ENCODE data around the gene SLC35G2. TPM values are rescaled to one million over a fixed set of nuclear protein-coding genes. Genes with fewer than 3 reads are reported as not detected.
"Not testable (repeated sequence)": the region's sequence is repeated elsewhere in the genome, so short reads cannot be mapped to it uniquely, and the experiment has no call there.

Gene SLC35G2
- total RNA-seq, 2 donors from 2014 or later = 7.3 to 7.8 TPM

DNA sequence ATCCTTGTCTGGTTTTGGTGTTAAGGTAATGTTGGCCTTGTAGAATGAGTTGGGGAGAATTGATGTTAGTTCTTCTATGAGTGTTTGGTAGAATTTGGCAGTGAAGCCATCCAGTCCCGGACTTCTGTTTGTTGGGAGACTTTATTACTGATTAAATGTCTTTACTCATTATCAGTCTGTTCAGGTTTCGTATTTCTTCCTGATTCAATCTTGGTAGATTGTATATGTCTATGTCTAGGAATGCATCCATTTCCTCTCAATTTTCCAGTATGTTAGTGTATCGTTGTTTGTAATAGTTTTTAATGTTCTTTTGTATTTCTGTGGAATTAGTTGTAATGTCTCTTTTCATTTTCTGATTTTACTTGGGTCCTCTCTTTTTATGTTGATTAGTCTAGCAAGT, 82.5 kb downstream of the SLC35G2 start:
- no peak for ATAC-seq
- 68 to 69% methylated on average over 3 of the region's 3 CpGs for WGBS, 2 donors
- Histone ChIP-seq H3K4me1 (peaks cover 15% of the 10 kb centered on the region), H3K27me3 (no peaks in the 10 kb centered on the region), H3K4me3 (no peak overlapping the region), H3K36me3 (replicated peaks in 1 of 2; ENCODE audit: insufficient read depth in 1 of 2, low read depth in 2 of 2) (no peaks in the 10 kb centered on the region), H3K27ac (no peak overlapping the region), H3K9me3 (peaks cover 0 to 9% (median 0%) of the 10 kb centered on the region in 3 donors)
- intact Hi-C loops (cut with DNase I) = no loop called here
- no peak for TF ChIP-seq POLR2A (IDR thresholded peaks at IDR 0.05)
- no peak for TF ChIP-seq CTCF (IDR thresholded peaks at IDR 0.05)
- DNase-seq = no peak

DNA sequence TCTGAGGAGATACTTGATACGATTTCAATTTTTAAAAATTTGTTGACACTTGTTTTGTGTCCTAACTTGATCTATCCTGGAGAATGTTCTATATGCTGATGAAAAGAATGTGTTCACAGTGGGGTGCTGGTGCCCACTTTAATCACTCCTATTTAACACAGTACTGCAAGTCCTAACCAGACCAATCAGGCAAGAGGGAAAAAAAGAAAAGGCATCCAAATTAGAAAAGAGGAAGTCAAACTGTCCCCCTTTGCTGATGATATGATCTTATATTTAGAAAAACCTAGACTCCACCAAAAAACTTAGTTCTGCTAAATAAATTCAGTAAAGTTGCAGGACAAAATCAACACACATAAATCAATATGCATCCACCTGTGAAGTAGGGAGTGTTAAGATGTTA, 83.6 kb downstream of the SLC35G2 start:
- H3K27ac ChIP-seq; H3K4me3 ChIP-seq; DNase-seq; H3K9me3 ChIP-seq; H3K36me3 ChIP-seq (replicated peaks in 1 of 2; ENCODE audit: insufficient read depth in 1 of 2, low read depth in 2 of 2); ATAC-seq; H3K27me3 ChIP-seq; intact Hi-C loops (cut with DNase I): not testable (repeated sequence)
- WGBS, 2 donors = 48 to 79% methylated on average over 1 of the region's 1 CpG
- peaks cover 14% of the 10 kb centered on the region for H3K4me1 ChIP-seq

GRCh38 chr3:136903899-136904298, 85.0 kb downstream of the SLC35G2 start:
- Histone ChIP-seq H3K27me3 (no peaks in the 10 kb centered on the region), H3K36me3 (replicated peaks in 1 of 2; ENCODE audit: insufficient read depth in 1 of 2, low read depth in 2 of 2) (no peaks in the 10 kb centered on the region), H3K4me1 (peaks cover 16% of the 10 kb centered on the region), H3K9me3 (peaks cover 0 to 9% (median 0%) of the 10 kb centered on the region in 3 donors), H3K4me3 (no peak overlapping the region), H3K27ac (no peak overlapping the region)
- TF ChIP-seq POLR2A (IDR thresholded peaks at IDR 0.05) = no peak
- TF ChIP-seq CTCF (IDR thresholded peaks at IDR 0.05) = no peak
- WGBS, 2 donors = 0% methylated on average over 1 of the region's 1 CpG
- intact Hi-C loops (cut with DNase I) = no loop called here
- ATAC-seq = no peak
- no peak for DNase-seq

DNA sequence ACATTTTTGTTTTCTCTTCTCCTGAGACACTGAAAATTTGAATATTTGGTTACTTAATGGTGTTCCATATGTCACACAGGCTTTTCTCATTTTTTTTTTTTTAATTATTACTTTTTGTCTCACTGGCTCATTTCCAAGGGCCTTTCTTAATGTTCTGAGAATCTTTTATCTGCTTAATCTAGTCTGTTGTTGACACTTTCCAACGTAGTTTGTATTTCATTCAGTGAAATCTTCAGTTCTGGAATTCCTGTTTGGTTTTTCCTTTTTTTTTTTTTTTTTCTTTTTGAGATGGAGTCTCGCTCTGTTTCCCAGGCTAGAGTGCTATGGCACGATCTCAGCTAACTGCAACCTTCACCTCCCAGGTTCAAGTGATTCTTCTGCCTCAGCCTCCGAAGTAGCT, 85.8 kb downstream of the SLC35G2 start:
- H3K9me3 ChIP-seq = peaks cover 0 to 9% (median 0%) of the 10 kb centered on the region in 3 donors
- WGBS, 2 donors = 67 to 75% methylated on average over 3 to 4 of the region's 4 CpGs
- no peak for ATAC-seq
- DNase-seq = no peak
- H3K27ac ChIP-seq = no peak overlapping the region
- H3K4me3 ChIP-seq = no peak overlapping the region
- H3K4me1 ChIP-seq = peaks cover 21% of the 10 kb centered on the region
- intact Hi-C loops (cut with DNase I) = no loop called here
- no peaks in the 10 kb centered on the region for H3K36me3 ChIP-seq (replicated peaks in 1 of 2; ENCODE audit: insufficient read depth in 1 of 2, low read depth in 2 of 2)
- no peak for TF ChIP-seq CTCF (IDR thresholded peaks at IDR 0.05)
- TF ChIP-seq POLR2A (IDR thresholded peaks at IDR 0.05) = no peak
- H3K27me3 ChIP-seq = no peaks in the 10 kb centered on the region

Other genes with a start within 250 kb of the SLC35G2 start
- 10 to 100 TPM; 26.2 to 28.3 TPM for gene STAG1, start 66.7 kb upstream of the SLC35G2 start, total RNA-seq
- gene NCK1, start 43.1 kb downstream of the SLC35G2 start, total RNA-seq = 10 to 100 TPM; 19.4 to 20.0 TPM
- under 1 TPM in 1 of 2 donors, not detected in 1; 0.52 TPM for gene IL20RB, start 138.9 kb downstream of the SLC35G2 start, total RNA-seq

Data from body of pancreas (tissue), 4 donors.